H1 (cell line): ENCODE measurements around the gene CCNE1. TPM values are rescaled to one million over a fixed set of nuclear protein-coding genes. Genes with fewer than 3 reads are reported as not detected.

Source experiments
- RAD21 ChIP-seq, 2 experiments: IDR thresholded peaks in 1 of 2; conservative IDR thresholded peaks in 1 of 2; 2 replicates each; pipeline ENCODE4 v1.6.1; 2011; ENCODE audit warnings: low read depth in 2 of 2, low read length in 2 of 2, improper control_type of control experiment in 1 of 2, inconsistent platforms in 1 of 2, mild to moderate bottlenecking in 1 of 2, moderate library complexity in 1 of 2
- polyA plus RNA-seq, 7 experiments: library from polyadenylated mRNA; depleted of rRNA in 3 of 7; stranded (reverse) in 5 of 7; unstranded in 2 of 7; fragments of >200 nt in 5 of 7; fragments of 200-250 nt in 2 of 7; gene quantifications; 1 replicate in 5 of 7; 2 replicates in 1 of 7; 4 replicates in 1 of 7; pipeline versions ENCODE4 v1.2.1 to v1.2.3, GENCODE V29; 2011 to 2013; ENCODE audit warnings: missing spikeins in 2 of 7, mixed read lengths in 2 of 7
- total RNA-seq: library from RNA; stranded (reverse); fragmentation: NEBNext Ultra II Directional; extraction: Animal tissue kit (Norgen Biotek cat#: 25700); gene quantifications from 2 replicates; pipeline ENCODE4 v1.2.1, GENCODE V29; 2021

The CCNE1 gene
- total and polyA plus RNA-seq, 2 of the 8 experiments (the other 6 are each of a cell fraction or from before 2014, with no cell fraction given): 43.2 to 44.6 TPM

- no peak for TF ChIP-seq RAD21 (IDR thresholded peaks at IDR 0.05 in 1 of 2, conservative IDR thresholded peaks at IDR 0.05 in 1 of 2; ENCODE audit: low read depth in 2 of 2, low read length in 2 of 2)
Observed at GRCh38 chr19:29831041-29831548, 19.3 kb downstream of the CCNE1 start (continued).
